Measurements from ENCODE around the gene EMB. TPM values are rescaled to one million over a fixed set of nuclear protein-coding genes. Genes with fewer than 3 reads are reported as not detected.

The EMB gene
- total RNA-seq, result 0.65 TPM in 1 of 2 replicates, not detected in the other

DNA sequence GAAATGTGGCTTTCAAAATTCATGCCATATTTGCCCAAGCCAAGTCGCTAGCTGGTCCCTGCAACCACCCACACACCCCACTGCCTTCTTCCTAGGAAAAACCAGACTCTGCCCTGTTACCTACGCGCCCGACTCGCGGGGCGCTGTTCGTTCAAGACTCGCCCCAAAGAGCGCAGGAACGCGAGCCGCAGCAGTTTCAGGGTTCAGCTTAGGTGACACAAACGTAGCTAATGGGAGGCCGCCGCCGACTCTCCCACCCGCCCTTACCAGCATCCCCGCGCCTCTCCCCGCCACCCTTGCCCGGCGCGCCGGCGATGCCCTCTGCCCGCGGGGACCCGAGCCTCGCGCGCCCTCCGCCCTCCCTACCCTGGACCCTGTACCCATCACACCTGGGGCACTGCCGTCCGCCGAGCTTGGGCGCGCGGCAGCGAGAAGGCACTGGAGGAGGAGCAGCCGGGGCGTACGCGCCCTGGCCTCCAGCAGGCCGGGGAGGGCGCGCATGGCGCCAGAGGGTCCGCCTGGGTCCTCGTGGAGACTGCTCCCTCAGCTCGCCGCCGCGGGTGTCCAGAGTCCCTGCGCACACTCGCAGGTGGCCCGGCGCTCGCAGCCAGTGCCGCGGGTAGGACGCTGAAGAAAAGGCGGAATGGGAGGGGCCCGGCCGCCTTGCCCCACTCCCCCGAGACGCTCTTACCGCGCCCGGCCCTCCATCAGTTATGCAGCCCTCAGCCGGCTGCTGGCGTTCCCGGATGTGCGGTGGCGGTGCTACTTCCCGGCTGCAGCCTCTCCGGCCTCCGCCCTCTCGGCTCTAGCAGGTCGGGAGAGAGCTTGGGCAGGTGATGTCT, at the start of gene EMB:
Gene EMB, minus strand, starts transcription at position 638 of the 842 bp plus-strand sequence. Its CDS starts 137 bp downstream, at position 501.

Other genes with a start within 250 kb of the EMB start
- 0.32 and 0.46 TPM in 2 replicates for gene PARP8, start 225.3 kb upstream of the EMB start, total RNA-seq

Data from epithelial cell of umbilical artery (primary cell).